ENCODE data around the gene ITPR3.

Gene ITPR3

DNA sequence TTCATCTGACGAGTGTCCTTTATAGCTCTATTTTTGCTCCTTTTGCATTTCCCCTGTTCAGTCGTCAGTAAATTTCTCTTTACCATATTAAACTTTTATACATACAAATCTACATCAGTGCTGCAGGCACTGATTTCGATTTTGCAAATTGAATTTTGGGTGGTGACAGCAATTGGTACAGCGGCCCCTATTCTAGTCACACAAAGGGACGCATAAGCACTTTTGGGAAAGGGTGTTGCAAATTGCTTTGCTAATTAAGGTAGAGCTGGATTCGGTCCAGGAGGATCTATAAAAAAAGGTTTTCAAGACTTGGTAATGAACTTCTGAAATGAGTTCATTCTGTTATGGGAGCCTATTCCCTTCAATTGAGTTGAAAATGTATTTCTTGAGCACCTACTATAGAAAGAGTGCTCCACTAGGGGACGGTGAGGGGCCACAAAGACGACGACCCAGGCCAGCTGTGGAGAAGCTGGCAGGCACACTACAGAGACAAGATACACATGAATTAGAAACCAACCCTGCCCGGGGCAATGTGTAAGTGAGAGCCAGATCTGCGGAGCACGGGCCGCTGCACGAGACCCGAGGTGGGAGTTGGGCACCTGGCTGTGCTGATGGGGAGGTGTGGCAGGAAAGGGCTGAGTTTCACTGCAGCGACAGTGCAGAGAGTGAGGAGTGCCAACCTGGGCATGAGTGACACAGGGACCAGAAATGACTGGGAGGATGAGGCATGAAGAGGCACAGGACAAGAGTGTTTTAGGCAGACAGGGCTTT, 85.0 kb downstream of the ITPR3 start:
- no peak for DNase-seq

DNA sequence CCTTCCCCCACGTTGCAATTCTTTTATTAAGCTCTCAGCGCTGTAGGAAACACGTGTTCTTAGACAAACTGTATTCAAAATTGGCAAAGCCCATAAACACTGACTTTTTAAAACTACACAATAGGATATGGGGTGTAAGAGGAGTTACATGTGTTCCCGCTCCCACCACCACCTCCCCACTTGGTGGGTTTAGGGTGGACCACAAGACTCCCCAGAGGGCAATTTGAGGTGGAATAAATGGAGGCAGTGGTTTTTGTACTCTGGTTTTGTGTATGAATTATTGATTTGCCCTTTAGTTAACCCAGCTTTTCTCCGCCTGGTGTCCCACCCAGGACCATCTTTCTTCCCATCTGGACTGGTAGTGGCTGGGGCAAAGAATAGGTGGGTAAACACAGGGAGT, 86.6 kb downstream of the ITPR3 start:
- DNase-seq: no peak

- no peak for DNase-seq
These were observed 87.5 kb downstream of the ITPR3 start for GRCh38 chr6:33708516-33709204.

GRCh38 chr6:33709605-33710295, 88.6 kb downstream of the ITPR3 start:
- no peak for DNase-seq

DNA sequence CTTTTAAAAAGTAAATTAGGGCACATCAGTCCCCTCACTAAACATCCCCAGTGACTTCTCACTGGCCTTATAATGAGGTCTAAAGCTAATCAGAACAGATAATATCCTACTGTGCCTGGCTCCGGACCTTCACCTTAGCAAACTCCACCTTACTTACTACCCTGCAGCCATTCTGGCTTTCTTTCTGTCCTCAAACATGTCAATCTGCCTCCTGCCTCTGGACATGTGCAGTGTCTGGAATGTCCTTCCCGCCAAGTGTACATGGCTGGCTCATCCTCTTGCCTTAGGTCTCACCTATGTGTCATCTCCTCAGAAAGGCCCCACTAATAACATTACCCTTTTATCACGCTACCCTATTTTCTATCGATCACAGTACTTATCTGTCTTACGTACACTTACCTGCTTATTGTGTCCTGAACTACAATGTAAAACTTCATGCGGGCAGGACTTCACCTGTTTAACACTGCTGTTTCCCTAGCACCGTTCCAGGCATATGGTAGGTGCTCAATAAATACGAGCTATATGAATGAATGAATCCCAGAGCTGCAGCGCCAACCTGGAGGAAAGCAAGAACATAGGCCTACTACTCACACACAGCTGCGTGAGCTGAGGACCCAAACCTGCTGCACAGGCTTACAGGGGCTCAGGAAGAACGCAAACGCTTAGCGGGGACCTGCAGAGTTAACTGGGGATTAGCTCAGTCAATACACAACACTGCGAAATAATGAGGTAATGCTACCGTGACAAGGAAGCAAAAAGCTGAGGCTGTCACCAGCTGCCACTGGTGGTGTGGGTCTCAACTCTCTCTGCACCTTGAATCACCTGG, 89.4 kb downstream of the ITPR3 start:
- no peak for DNase-seq

DNA sequence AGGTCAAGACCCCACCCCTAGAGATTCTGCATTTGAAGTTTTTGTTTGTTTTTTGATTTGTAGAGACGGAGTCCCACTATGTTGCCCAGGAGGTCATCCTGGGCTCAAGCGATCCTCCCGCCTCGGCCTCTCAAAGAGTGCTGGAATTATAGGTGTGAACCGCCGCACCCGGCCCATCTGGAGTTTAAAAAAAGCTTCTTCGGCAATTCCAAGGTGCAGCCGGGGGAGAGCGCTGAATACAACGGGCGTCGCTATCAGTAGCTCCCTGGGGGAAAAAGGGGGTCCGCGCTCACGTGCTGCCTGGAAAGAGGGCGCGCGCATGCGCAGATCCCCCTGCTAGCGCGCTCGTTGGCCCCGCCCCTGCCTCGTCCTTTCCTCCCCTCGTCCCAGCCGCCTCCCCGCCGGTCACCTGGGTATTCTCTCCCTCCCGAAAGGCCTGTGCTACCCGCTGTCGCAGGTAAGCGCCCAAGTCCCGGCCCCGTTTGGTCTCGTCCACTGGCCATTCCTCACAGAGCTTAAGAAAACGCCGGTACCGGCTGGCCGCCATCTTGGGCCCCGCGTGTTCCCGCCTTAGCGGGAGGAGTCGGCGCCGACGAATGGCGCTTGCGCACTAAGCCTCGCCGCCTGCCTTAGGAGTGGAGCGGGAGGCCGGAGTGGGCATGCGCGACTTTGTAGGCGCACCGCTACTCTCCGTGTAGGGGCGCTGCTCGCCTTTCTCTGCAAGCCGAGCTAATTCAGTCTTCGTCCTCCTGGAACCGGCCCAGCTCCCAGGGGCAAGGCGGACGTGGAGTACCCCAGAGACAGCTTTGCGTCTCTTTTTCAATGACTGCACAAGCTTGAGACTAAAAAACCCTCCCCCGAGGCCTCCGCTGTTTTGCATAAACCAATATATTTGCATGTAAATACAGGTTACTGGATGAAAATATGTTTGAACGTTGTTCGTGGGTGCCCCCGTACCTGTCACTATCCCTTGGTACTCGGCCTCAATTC, 90.3 kb downstream of the ITPR3 start, which contains the start of gene UQCC2:
UQCC2 (minus strand) TSS at position 561 of the 990 bp plus-strand sequence; CDS start at position 547, 14 bp downstream.
- peak; percentile 93 to 97 for DNase-seq

GRCh38 chr6:33712914-33713313, 91.8 kb downstream of the ITPR3 start:
- no peak for DNase-seq

DNA sequence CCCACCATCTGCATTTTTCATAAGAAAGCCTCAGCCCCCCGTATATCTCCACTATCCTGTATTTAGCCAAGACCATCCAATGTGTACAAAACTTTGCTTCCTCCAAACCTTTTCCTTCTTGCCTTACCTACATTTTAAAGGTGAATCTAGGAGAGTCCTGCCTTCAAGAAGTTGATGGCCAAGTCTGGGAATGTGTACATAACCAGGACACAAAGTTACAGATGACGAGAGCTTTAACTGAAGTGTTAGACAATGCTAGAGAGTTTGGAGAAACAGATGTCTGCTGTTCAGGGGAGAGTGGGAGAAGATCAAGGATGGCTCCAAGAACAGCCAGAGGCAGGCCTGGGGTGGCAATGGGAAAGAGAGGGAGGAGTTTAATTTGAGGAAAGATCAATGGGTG, 92.7 kb downstream of the ITPR3 start:
- DNase-seq: no peak

DNA sequence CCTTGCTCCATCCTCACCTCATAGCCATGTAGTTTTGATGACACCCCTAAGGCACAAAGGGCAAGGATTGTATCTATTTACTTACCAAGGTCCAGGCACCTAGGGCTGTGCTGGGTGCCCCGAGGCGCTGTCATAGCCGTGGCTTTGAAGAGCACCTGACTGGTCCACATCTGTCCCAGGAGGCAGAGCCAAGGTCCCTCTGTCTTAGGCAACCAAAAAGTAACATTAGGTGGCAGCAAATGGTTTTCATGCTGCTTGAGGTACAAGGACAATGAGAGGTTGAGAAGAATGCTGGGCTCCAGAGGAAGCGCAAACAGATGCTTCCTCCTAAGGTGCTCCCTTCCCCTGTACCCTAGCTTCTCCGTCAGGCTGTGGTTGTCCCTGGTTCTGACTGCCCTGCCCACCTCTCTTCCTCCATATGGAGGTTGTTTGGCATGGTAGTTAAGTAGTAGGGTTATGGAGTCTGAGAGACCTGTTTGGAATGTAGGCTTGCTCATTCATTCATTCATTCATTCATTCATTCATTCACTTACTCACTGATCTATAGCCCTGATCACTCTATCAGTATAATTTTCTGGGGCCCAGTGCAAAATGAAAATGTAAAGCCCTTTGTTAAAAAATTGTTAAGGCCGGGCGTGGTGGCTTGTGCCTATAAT, 93.4 kb downstream of the ITPR3 start:
- DNase-seq: no peak

GRCh38 chr6:33716379-33716778, 95.3 kb downstream of the ITPR3 start:
- no peak for DNase-seq

DNA sequence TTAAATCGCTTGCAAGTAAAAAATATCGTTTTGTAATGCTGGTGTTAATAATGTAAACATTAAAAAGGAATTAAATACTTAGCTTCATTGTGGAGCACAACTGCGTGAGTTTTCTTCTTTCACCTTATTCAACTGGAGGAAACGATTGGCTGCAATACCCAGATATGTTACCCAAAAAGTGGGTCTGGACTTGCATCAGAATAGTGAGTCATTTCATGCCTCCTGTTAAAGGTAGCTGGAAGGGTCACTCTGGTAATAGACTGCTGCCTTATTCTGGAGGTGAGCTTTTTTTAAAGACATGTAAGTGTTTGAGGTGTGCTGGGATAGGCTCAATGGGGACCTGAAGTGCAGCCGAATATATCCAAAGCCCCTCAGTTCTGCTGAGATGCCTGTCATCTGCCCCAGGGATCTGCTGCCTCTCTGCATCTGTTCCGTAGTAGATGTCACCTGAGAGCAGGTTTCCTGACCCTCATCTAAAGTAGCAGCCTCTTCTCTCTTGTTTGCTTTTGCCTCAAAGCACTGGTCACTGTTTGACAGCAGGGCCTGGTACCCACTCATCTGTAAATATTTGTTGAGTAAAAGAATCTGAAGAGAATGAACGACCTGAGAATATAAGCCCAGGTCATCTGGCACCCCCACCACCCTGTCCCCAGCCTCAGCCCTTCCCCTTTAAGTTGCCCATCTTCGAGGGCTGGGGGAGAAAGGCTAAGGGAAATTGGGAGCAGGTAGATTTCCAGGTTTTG, 95.9 kb downstream of the ITPR3 start:
- DNase-seq: no peak

DNA sequence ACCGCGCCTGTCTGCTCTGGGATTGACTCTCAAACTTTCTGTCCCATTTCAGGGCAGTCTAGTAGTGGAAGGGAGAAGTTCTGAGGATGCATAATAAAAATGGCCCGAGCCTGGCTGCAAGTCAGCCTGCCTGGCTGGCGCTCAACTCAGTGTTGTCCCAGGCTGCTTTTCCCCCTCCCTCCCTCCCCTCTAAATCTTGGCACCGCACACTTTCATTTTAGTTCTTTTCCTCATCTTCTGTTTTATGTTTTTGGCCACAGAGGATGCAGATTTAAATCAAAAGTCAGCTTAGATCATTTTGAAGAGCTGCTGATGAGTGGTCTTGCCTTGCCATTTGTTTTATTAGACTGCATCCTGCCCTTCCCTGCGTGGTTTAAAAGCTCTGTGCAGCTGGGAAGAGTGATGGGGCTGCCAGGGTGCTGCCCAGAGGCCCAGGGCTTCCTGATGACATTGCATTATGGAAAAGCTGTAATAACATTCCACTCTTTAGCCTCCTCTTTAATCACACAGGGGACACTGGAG, 96.9 kb downstream of the ITPR3 start:
- DNase-seq: no peak

DNA sequence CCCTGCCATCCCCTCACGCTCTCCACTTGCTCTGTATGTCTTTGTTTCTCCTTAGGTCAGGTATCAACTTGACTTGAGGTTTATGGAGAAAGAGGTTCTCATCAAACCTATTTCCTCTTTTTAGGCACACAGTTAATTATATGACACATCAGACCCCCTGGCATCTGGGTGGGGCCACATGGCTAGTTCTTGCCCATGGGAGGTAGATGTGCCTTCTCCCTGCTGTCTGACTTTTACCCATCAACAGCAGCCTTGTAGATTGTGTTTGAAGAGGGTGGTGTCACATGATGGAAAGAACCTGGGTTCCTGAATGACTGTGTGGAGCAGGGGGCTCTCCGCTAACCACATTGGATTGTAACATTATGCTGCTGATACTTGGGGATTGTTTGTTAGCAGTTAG, 97.6 kb downstream of the ITPR3 start:
- no peak for DNase-seq

DNA sequence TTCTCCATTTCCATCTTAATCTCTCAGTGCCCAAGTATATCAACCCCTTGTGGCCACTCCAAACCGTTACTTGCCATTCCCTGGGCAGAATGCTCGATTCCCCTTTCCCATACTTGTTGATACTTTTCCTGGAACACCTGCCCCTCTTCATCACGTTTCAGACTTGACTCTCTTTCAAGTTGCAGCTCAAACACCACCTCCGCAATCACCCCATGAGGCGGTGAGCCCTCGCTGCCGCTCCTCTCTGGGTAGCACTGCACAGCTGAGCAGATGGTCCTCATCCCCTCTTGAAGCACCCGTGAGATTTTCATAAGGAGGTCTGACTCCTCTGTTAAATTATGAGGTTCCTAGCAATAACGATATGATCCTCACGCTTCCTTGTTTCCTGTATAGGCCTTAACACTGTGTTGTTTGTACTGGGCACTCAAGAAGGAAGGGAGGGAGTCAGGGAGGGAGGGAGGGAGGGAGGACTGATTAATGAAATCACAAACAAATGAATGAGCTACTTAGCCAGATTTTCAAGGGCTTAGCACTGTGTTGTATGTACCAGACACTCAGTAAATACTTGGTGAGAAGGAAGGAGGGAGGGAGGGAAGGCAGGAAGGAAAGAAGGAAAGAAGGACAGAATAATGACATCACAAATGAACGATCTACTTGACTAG, 98.3 kb downstream of the ITPR3 start:
- no peak for DNase-seq

- DNase-seq: no peak
These were observed 99.9 kb downstream of the ITPR3 start for GRCh38 chr6:33720998-33721397.

DNA sequence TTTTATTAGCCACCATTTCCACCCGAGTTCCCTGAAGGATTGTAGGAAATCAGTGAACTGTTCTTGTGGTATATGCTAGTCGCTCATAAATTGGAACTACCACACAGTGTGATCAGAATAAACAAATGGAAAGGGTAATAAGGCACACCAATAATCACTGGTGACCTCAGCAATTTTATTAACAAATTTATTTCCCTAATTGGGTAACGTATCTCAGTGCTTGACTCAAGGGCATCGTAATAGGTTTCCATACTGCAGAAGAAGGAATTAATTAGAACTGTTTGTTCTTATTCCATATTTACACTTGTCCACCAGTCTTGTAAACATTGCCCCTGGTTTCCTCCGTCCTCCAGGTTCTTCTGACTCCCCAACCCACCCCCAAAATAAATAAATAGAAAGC, 100.4 kb downstream of the ITPR3 start:
- DNase-seq: no peak

DNA sequence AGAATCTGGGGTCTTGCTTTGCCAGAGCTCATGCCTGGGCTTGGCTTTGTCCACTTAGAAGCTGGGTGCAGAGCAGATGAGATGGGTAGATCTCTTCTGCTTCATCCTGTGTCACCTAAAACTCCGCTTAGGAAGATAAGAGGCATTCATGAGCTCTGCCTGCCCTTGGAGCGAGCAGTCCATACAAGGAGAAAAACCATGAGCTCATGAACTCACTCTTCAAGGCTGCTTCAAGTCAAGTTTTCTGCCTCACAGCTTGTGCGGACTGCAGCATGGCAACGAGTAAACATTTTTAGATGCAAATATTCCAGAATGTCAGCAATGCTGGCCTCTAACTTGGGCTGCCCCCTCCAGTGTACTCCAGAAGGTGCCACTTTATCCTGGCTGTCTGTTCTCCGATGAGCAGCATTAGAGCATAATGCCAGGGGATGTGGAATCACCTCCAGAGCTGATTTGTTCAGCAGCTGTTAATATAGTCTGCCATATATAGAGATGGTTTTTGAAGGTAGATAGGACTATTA, 101.0 kb downstream of the ITPR3 start:
- DNase-seq: no peak

DNA sequence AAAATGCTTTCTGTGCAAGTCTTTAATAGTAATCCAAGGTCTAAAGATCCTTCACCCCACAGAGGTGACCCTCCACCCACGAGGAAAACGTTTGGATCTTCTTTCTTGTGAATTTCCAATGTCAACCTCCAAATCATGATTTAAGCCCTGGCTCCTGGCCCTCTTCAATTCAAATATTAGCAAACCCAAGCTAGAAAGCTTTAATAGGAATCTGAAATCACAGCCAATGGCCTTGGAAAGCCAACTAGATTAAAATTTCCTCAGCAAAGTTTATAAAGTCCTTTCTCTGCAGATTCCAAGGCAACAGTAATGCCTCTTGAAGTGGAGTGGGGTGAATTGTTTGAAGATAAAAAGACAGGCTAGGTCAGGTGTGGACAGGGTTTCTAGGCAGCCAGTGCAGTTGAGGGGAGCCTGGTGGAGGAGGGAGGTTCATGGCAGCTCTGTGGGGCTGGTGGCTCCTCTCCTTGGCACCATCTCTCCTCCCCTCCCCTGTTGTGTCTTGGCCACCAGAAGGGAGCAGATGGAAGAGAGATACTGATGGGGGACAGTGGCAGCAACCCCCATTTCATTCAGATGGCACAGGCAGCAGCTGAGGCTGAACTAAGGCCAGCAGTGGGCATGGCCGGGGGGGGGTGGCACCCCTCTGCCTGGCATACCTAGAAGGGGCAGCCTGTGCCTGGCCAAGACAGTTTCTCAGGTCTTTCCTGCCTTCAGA, 102.4 kb downstream of the ITPR3 start:
- DNase-seq: no peak
